HG03108 (cell line): Measurements from ENCODE around the gene SUPT3H.
"Not testable (repeated sequence)": the region's sequence is repeated elsewhere in the genome, so short reads cannot be mapped to it uniquely, and the experiment has no call there.

ENCODE experiments used
- ATAC-seq: cut with Tn5 transposase; IDR thresholded peaks from one replicate; pipeline ENCODE4 v1.9.1; 2021; ENCODE audit warnings: moderate library complexity; ENCODE audit not compliant: unreplicated experiment

SUPT3H gene

DNA sequence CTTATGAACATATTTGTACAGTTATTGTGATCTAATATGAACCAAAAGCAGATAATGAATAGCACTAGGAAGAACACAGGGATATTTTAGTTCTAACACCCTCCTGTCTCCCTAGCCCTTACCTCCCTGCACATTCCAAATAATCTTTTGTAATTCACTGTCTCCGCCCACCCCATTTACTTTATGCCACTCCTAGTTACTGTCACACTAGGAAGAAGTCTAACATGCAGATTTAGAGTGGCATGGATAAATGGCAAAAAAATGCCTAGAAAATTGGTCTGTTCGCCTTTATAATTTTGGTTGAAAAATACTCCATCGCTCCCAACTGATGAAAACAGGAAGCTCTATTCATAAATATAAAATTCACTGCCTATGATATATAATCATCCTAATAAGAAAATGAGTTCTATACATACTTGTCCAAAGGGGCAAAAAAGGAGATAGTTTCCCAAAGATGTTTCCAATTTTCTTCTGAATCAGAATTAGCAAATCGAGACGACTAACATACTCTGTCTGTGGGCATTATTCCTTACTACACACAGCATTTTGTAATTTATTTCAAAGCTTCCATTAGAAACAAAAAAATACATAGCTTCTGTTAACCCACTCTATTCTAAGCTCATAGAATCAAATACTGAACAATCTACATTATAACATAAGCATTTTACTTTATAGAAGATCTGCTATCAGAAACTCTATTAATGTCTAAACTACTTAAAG lies 50.9 kb downstream of the SUPT3H start:
- ATAC-seq, result no peak

GRCh38 chr6:45323656-45324224 lies 54.0 kb downstream of the SUPT3H start:
- no peak for ATAC-seq

DNA sequence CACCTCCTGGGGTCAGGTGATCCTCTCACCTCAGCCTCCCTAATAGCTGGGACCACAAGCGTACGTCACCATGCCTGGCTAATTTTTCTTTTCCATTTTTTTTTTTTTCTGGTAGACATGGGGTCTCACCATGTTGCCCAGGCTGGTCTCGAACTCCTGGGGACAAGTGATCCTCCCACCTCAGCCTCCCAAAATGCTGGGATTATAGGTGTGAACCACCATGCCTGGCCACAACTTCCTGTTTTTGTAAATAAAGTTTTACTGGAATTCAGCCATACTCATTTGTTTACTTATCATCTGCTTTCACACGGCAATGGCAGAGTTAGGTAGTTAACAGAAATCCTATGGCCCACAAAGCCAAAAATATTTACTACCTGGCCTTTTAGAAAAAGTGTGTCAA lies 57.4 kb downstream of the SUPT3H start:
- no peak for ATAC-seq

DNA sequence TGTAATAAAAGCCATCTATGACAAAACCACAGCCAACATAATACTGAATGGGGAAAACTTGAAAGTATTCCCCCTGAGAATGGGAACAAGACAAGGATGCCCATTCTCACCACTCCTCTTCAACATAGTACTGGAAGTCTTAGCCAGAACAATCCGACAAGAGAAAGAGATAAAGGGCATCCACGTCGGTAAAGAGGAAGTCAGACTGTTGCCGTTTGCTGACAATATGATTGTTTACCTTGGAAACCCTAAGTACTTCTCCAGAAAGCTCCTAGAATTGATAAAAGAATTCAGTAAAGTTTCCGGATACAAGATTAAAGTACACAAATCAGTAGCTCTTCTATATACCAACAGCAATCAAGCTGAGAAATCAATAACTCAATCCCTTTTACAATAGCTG lies 63.6 kb downstream of the SUPT3H start:
- no peak for ATAC-seq

DNA sequence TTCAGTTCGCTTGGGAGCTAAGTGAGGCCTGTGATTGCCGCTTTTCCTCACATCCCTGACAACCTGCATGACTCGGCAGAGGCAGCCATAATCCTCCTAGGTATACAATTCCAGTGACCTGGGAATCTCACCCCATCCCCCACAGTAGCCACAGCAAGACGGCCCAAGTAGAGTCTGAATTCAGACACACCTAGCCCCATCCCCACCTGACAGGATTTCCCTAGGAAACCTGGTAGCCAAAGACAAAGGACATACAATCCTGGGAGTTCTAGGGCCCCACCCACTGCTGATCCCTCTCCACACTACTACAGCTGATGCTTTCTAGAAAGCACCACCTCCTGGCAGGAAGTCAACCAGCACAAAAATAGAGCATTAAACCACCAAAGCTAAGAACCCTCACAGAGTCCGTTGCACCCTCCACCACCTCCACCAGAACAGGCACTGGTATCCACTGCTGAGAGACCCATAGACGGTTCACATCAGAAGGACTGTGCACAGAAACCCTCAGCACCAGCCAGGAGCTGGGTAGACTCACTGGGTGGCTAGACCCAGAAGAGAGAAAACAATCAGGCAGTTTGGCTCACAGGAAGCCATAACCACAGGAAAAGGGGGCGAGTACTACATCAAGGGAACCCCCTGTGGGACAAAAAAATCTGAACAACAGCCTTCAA lies 67.5 kb downstream of the SUPT3H start:
- ATAC-seq, result no peak

- ATAC-seq, result no peak
Observed at GRCh38 chr6:45305546-45305945, 72.2 kb downstream of the SUPT3H start.

DNA sequence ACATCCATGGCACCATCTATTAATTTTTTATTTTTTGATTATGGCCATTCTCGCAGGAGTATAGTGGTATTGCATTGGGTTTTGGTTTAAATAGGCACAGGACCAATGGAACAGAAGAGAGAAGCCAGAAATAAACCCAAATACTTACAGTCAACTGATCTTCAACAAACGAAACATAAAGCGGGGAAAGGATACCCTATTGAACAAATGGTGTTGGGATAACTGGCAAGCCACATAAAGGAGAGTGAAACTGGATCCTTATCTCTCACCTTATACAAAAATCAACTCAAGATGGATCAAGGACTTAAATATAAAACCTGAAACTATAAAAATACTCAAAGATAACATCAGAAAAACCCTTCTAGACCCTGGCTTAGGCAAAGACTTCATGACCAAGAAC lies 74.9 kb downstream of the SUPT3H start:
- no peak for ATAC-seq

- ATAC-seq, result no peak
Observed at GRCh38 chr6:45301348-45302142, 76.2 kb downstream of the SUPT3H start.

DNA sequence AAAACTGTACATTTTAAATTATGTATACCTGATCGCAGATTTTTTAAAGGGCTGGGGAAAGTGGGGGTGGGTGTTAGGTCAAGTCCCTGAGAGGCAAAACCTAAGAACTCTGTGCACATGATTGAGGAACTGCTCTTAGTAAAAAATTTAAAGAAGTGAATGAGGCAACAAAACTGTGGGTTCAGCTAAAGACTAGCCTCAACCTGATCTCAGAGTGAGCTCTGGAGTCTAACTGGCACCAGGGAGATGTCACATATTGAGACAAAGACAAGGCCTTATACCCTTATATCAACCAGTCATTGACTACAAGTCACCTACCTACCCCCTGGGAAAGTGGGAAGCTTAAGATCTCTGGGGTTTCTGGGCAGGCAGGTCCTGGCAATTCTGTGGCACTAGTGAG lies 77.0 kb downstream of the SUPT3H start:
- no peak for ATAC-seq

DNA sequence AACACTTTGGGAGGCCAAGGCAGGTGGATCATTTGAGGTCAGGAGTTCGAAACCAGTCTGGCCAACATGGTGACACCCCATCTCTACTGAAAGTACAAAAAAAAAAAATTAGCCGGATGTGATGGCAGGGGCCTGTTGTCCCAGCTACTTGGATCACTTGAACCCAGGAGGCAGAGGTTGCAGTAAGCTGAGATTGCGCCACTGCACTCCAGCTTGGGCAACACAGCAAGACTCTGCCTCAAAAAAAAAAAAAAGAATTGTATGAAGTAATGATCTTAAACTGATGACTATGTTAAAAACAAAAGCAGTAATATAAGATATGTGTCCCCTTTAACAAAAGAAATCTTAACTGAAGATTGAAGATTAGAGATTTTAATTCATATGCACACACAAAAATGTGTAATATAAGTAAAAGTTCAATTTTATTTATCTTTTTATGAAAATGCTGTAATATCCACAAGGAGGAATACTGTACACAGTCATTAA lies 78.6 kb downstream of the SUPT3H start:
- no peak for ATAC-seq

DNA sequence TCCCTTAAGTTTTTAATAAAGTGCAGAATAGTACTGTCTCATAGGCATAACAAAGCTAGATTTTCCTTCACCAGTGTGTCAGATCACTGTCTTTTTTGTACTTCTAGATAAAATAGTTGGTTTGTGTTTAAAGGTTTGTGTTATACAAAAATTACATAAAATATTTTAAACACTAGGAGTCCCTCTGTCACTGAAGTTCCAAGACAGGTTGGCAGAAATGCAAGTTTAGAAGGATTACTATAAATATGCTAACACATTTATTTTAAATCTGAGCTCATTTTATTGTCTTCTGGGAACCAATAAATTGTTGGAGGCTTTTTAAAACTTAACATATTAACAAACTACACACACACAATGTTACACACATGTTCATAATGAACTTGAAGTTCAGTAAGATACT lies 80.4 kb downstream of the SUPT3H start:
- ATAC-seq, result no peak

GRCh38 chr6:45294065-45294701 lies 83.6 kb downstream of the SUPT3H start:
- ATAC-seq, result not testable (repeated sequence)

- ATAC-seq, result no peak
Observed at GRCh38 chr6:45293306-45293705, 84.4 kb downstream of the SUPT3H start.

- ATAC-seq, result no peak
Observed at GRCh38 chr6:45289751-45290514, 87.8 kb downstream of the SUPT3H start.

DNA sequence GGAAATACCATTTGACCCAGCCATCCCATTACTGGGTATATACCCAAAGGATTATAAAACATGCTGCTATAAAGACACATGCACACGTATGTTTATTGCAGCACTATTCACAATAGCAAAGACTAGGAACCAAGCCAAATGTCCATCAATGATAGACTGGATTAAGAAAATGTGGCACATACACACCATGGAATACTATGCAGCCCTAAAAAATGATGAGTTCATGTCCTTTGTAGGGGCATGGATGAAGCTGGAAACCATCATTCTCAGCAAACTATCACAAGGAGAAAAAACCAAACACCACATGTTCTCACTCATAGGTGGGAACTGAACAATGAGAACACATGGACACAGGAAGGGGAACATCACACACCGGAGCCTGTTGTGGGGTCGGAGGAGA lies 91.0 kb downstream of the SUPT3H start:
- ATAC-seq, result not testable (repeated sequence)

DNA sequence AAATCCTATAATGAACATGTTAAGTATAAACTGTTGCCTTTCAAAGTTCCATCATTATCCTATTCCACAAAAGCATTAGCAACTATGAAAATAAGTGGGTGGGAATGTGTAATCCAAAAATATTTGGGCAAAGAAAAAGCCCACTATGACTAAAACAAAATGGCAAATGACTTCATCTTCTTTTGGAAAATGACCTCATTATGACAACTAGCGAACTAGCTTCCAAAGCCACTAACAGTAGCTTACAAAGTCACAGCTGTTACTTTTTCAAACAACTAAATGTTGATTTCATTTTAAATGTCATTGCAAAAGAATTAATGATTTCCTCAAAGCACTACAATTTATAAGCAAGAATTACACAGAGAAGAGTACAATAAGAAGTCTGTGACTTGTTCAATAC lies 99.4 kb downstream of the SUPT3H start:
- no peak for ATAC-seq

DNA sequence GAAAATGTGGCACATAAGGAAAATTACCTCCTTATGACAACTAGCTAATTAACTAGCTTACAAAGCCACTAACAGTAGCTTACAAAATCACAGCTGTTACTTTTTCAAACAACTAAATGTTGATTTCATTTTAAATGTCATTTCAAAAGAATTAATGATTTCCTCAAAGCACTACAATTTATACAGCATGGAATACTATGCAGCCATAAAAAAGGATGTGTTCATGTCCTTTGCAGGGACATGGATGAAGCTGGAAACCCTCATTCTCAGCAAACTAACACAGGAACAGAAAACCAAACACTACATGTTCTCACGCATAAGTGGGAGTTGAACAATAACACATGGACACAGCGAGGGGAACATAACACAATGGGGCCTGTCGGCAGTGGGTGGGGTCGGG lies 100.0 kb downstream of the SUPT3H start:
- not testable (repeated sequence) for ATAC-seq

DNA sequence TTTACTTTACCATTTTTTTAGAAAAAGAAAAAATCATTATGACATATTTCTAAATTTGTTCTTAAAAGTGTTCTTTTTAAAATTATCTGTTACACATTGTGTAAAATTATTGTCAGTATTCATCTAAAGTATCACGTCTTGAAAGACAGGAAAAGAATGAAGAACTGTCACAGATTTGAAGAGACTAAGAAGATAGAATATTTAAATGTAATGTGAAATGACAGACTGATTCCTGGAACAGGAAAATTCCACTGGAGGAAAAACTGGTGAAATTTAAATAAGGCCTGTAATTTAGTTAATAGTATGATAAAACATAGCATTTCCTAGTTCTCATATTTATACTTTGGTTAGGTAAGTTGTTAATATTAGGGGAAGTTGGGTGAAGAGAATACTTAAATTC lies 102.4 kb downstream of the SUPT3H start:
- ATAC-seq, result no peak

DNA sequence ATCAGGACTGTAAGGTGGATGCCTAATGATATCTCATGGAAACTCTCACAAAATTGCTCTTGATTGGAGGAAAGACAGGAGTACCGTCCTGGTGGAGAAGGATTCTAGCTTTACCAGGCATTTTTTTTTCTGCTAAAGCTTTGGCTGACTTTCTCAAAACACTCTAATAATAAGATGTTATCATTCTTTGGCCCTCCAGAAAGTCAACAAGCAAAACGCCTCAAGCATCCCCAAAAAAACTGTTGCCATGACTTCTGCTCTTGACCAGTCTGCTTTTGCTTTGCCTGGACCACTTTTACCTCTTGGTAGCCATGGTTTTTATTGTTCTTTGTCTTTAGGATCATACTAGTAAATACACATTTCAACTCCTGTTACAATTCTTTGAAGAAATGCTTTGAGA lies 105.1 kb downstream of the SUPT3H start:
- no peak for ATAC-seq

GRCh38 chr6:45265246-45265645 lies 112.5 kb downstream of the SUPT3H start:
- no peak for ATAC-seq
